CD4-positive, alpha-beta T cell treated with Interleukin-10 for 1 hour (primary cell): ENCODE measurements around the gene NT5DC4.

Experiments used
- DNase-seq: peaks from one replicate; pipeline ENCODE4 v3.0.0-alpha.2; 2020

NT5DC4 gene

GRCh38 chr2:112788653-112789052 is 67.8 kb downstream of the NT5DC4 start:
- no peak for DNase-seq
